Uterine smooth muscle cell (primary cell): ENCODE data around the gene PFKP. TPM values are rescaled to one million over a fixed set of nuclear protein-coding genes. Genes with fewer than 3 reads are reported as not detected.

ENCODE experiments used
- total RNA-seq: library from RNA; depleted of rRNA; stranded (reverse); fragments of >200 nt; gene quantifications from 2 replicates; pipeline ENCODE4 v1.2.3, GENCODE V29; 2014

PFKP gene
- total RNA-seq: 274 and 319 TPM in 2 replicates

DNA sequence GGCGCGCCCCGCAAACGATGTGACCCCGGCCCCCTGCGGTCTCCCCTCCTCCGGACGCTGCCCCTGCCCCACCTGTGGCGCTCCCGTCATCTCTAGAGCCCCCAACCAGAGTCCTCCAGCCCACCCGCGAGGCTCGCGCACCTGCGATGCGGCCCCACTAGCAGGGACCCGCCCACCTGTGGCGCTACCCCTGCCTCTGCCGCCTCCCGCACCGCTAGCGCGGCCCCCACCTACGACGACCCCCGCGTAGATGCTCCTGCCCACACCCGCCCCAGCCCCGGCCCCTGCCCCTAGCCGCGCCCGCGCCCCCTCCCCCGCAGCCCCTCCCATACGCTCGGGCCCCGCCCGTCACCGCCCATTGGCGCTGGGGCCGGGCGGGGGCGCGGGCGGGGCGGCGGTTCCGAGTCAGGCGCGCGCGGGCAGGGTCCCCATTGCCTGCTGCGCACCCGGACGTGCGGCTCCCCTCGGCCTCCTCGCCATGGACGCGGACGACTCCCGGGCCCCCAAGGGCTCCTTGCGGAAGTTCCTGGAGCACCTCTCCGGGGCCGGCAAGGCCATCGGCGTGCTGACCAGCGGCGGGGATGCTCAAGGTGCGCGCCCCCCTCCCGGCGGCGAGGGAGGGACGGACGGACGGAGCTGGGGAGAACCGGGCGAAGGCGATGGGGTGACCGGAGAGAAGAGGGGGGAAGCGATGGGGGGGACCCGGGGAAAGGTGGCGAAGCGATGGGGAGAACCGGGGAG, at the start of gene PFKP:
PFKP (plus strand) TSS at position 431 of the 741 bp plus-strand sequence; CDS start at position 479, 48 bp downstream.

DNA sequence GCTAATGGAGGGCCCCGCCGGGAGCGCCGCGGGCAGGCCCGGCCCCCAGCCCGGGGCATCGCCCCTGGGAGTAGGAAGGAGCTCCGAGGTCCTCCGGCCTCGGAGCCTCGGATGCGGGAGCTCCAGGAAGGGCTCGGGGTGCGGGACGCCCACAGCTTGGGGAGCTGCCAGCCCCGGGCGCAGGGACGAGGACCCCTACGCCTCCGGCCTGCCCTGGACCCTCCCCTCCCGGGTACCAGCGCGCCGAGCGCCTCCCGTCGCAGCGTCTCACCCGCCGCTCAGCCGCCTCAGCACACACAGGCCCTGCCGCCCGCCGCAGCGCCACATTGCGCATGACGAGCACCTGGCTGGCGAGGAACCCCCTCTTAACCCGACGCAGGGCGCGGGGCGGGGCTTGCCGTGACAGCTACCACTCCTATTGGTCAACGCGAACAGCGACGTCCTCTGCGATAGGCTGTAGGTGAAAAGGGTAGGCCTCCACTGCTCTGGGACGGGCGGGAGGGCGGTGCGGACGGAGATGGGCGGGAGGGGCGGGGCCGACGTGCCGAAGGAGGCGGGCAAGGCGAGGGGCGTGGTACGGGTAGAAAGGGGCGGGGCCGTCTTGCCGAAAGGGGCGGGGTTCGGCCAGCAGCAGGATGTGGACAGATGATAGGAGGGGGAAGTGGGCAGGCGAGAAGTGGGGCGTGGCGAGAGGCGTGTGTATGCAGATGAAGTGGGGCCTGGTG, 105.3 kb downstream of the PFKP start, which contains the start of gene PITRM1:
PITRM1 (minus strand) TSS at position 337 of the 725 bp plus-strand sequence; CDS start at position 327, 10 bp downstream.

Other genes starting within 250 kb of the PFKP start
- 88.5 and 105 TPM in 2 replicates for gene PITRM1, start 105.2 kb downstream of the PFKP start, total RNA-seq